ENCODE data around the gene DCLRE1C.

DCLRE1C gene

GRCh38 chr10:14884082-14884481 is 69.8 kb downstream of the DCLRE1C start:
- Histone ChIP-seq H3K9me3 (no peaks in the 10 kb centered on the region), H3K27me3 (peaks cover 6% of the 10 kb centered on the region), H3K4me3 (ENCODE audit: low read depth in 1 of 2, low read length in 1 of 2) (no peak overlapping the region), H3K36me3 (no peaks in the 10 kb centered on the region), H3K27ac (no peak overlapping the region), H3K4me1 (ENCODE audit: control insufficient read depth in 1 of 2, insufficient read depth in 1 of 2, low read depth in 1 of 2, low read length in 1 of 2) (peaks cover 13 to 15% of the 10 kb centered on the region in 2 experiments)
- TF ChIP-seq CTCF (IDR thresholded peaks at IDR 0.05), result no peak

- H3K36me3 ChIP-seq, result no peaks in the 10 kb centered on the region
- peak overlapping the region in 1 of 2 experiments; percentile 96 for H3K4me3 ChIP-seq (ENCODE audit: low read depth in 1 of 2, low read length in 1 of 2)
Measured at GRCh38 chr10:14880229-14880628, 73.7 kb downstream of the DCLRE1C start.

GRCh38 chr10:14879928-14880193 is 74.0 kb downstream of the DCLRE1C start:
- TF ChIP-seq CTCF (IDR thresholded peaks at IDR 0.05), result no peak
- Histone ChIP-seq H3K4me1 (ENCODE audit: control insufficient read depth in 1 of 2, insufficient read depth in 1 of 2, low read depth in 1 of 2, low read length in 1 of 2) (peaks cover 25 to 28% of the 10 kb centered on the region in 2 experiments), H3K4me3 (ENCODE audit: low read depth in 1 of 2, low read length in 1 of 2) (peak overlapping the region; percentile 93 to 96), H3K27me3 (peaks cover 6% of the 10 kb centered on the region), H3K9me3 (no peaks in the 10 kb centered on the region), H3K36me3 (no peaks in the 10 kb centered on the region), H3K27ac (no peak overlapping the region)

More at GRCh38 chr10:14880229-14880628, 73.7 kb downstream of the DCLRE1C start:
- TF ChIP-seq CTCF (IDR thresholded peaks at IDR 0.05), result no peak
- Histone ChIP-seq H3K4me1 (ENCODE audit: control insufficient read depth in 1 of 2, insufficient read depth in 1 of 2, low read depth in 1 of 2, low read length in 1 of 2) (peaks cover 25 to 28% of the 10 kb centered on the region in 2 experiments), H3K27ac (no peak overlapping the region), H3K27me3 (peaks cover 6% of the 10 kb centered on the region), H3K9me3 (no peaks in the 10 kb centered on the region)

- Histone ChIP-seq H3K4me1 (ENCODE audit: control insufficient read depth in 1 of 2, insufficient read depth in 1 of 2, low read depth in 1 of 2, low read length in 1 of 2) (peaks cover 25 to 28% of the 10 kb centered on the region in 2 experiments), H3K4me3 (ENCODE audit: low read depth in 1 of 2, low read length in 1 of 2) (peak overlapping the region; percentile 93 to 96), H3K9me3 (no peaks in the 10 kb centered on the region), H3K36me3 (no peaks in the 10 kb centered on the region), H3K27ac (peak overlapping the region; percentile 75), H3K27me3 (peaks cover 6% of the 10 kb centered on the region)
- no peak for TF ChIP-seq CTCF (IDR thresholded peaks at IDR 0.05)
Measured at GRCh38 chr10:14879124-14879927, 74.6 kb downstream of the DCLRE1C start.

GRCh38 chr10:14878266-14879123 is 75.4 kb downstream of the DCLRE1C start, which contains the start of gene SUV39H2:
Gene SUV39H2, plus strand, starts transcription at chr10:14878866. Its CDS starts 23 bp downstream, at chr10:14878889.
- H3K4me3 ChIP-seq (ENCODE audit: low read depth in 1 of 2, low read length in 1 of 2), result peak within 1 kb of the TSS; percentile 93 to 96
- H3K4me1 ChIP-seq (ENCODE audit: control insufficient read depth in 1 of 2, insufficient read depth in 1 of 2, low read depth in 1 of 2, low read length in 1 of 2), result peaks cover 25 to 28% of the 10 kb centered on the region in 2 experiments
- no peaks in the 10 kb centered on the region for H3K9me3 ChIP-seq
- TF ChIP-seq CTCF (IDR thresholded peaks at IDR 0.05), result peak; percentile 32
- peak within 1 kb of the TSS; percentile 75 for H3K27ac ChIP-seq
- no peaks in the 10 kb centered on the region for H3K36me3 ChIP-seq
- peaks cover 6% of the 10 kb centered on the region for H3K27me3 ChIP-seq
